HCT116 (cell line): ENCODE results near the gene PSMD11. TPM values are rescaled to one million over a fixed set of nuclear protein-coding genes. Genes with fewer than 3 reads are reported as not detected.

Experiments used
- ATAC-seq: fragments of 200-7000 bp; cut with Tn5 transposase; 2 replicates; pipeline ENCODE4 v1.9.1; 2020; ENCODE audit warnings: mild to moderate bottlenecking, moderate library complexity
- BruUV-seq: library from RNA; stranded (reverse); fragments of 400-500 nt; replicated peaks from 2 replicates; lab custom pipeline; 2021; lab: Mats Ljungman, UMichigan
- CTCF ChIA-PET: fragments of 300-600 bp; sonication (Branson Sonifier 250); formaldehyde crosslinking; loops from one replicate; lab custom pipeline; 2021; ENCODE audit warnings: antibody characterized with exemption; lab: Charles Lee
- POLR2A ChIA-PET: fragments of 300-600, 350-600 bp; sonication (Branson Sonifier 250); formaldehyde crosslinking; loops from one replicate; lab custom pipeline; 2021; ENCODE audit warnings: antibody characterized with exemption; lab: Charles Lee
- RAD21 ChIA-PET, 2 experiments: fragments of 300-600 bp; sonication (Branson Sonifier 250); formaldehyde crosslinking; loops; one replicate each; lab custom pipeline; 2023; ENCODE audit warnings: low total read pairs in 2 of 2; ENCODE audit not compliant: uncharacterized antibody in 2 of 2, unreplicated experiment in 2 of 2, low non-redundant PET in 1 of 2; lab: Charles Lee
- DNase-seq: peaks from one replicate; pipeline ENCODE4 v3.0.0-alpha.2; 2010; ENCODE audit warnings: low read depth, low spot score
- H2AFZ ChIP-seq: fragments of 200-600 bp; shearing (Covaris generic), sonication (generic); 2 replicates; pipeline ENCODE4 v1.6.1; 2017; ENCODE audit warnings: low read depth, mixed run types, mixed read lengths, antibody characterized with exemption, low read length; ENCODE audit not compliant: poor library complexity, severe bottlenecking
- H3K27ac ChIP-seq: 2 replicates; pipeline ENCODE4 v1.5.1; 2012; ENCODE audit warnings: low read depth, low read length
- H3K27me3 ChIP-seq: fragments of 200-600 bp; sonication (generic); 2 replicates; pipeline ENCODE4 v1.6.1; 2016; ENCODE audit warnings: mixed run types, low read length, mixed read lengths; ENCODE audit not compliant: insufficient read depth
- H3K36me3 ChIP-seq, 2 experiments: fragments of 200-500 bp in 1 of 2; fragments of 200-600 bp in 1 of 2; sonication (Bioruptor generic) in 1 of 2; sonication (generic) in 1 of 2; 2 replicates each; pipeline versions ENCODE4 v1.5.1 to v1.6.1; 2014 to 2016; ENCODE audit warnings: low read length in 2 of 2, inconsistent platforms in 1 of 2, mixed read lengths in 1 of 2, mixed run types in 1 of 2; ENCODE audit not compliant: insufficient read depth in 2 of 2, control insufficient read depth in 1 of 2
- H3K4me1 ChIP-seq, 2 experiments: fragments of 200-600 bp in 1 of 2; sonication (generic) in 1 of 2; 2 replicates each; pipeline versions ENCODE4 v1.5.1 to v1.6.1; 2012 to 2017; ENCODE audit warnings: low read length in 2 of 2, inconsistent platforms in 1 of 2, mild to moderate bottlenecking in 1 of 2, mixed read lengths in 1 of 2, mixed run types in 1 of 2, moderate library complexity in 1 of 2; ENCODE audit not compliant: insufficient read depth in 2 of 2, control insufficient read depth in 1 of 2
- H3K4me2 ChIP-seq: fragments of 200-600 bp; sonication (generic); 2 replicates; pipeline ENCODE4 v1.6.1; 2017; ENCODE audit warnings: mixed run types, low read length, mixed read lengths
- H3K4me3 ChIP-seq, 2 experiments: fragments of 200-600 bp in 1 of 2; sonication (generic) in 1 of 2; replicated peaks in 1 of 2; 2 replicates each; pipeline ENCODE4 v1.5.1; 2011 to 2016; ENCODE audit warnings: low read length in 2 of 2, control low read depth in 1 of 2, low read depth in 1 of 2, mild to moderate bottlenecking in 1 of 2, mixed read lengths in 1 of 2, mixed run types in 1 of 2
- H3K79me2 ChIP-seq: fragments of 200-600 bp; sonication (generic); 2 replicates; pipeline ENCODE4 v1.6.1; 2017; ENCODE audit warnings: mild to moderate bottlenecking, mixed run types, low read length, moderate library complexity, mixed read lengths; ENCODE audit not compliant: insufficient read depth
- H3K9ac ChIP-seq: fragments of 200-600 bp; sonication (generic); 2 replicates; pipeline ENCODE4 v1.6.1; 2016; ENCODE audit warnings: low read length, mixed read lengths
- H3K9me2 ChIP-seq: fragments of 200-600 bp; sonication (generic), shearing (Covaris generic); 2 replicates; pipeline ENCODE4 v1.6.1; 2017; ENCODE audit warnings: mixed run types, mild to moderate bottlenecking, moderate library complexity; ENCODE audit not compliant: insufficient read depth
- H3K9me3 ChIP-seq, 2 experiments: fragments of 200-500 bp in 1 of 2; fragments of 200-600 bp in 1 of 2; sonication (Bioruptor generic) in 1 of 2; sonication (generic) in 1 of 2; 2 replicates each; pipeline ENCODE4 v1.6.1; 2014 to 2017; ENCODE audit warnings: low read length in 2 of 2, mixed read lengths in 2 of 2, inconsistent platforms in 1 of 2, low read depth in 1 of 2, mild to moderate bottlenecking in 1 of 2, mixed run types in 1 of 2, moderate library complexity in 1 of 2; ENCODE audit not compliant: control insufficient read depth in 1 of 2, insufficient read depth in 1 of 2
- H4K20me1 ChIP-seq: fragments of 200-600 bp; sonication (generic), shearing (Covaris generic); 2 replicates; pipeline ENCODE4 v1.6.1; 2017; ENCODE audit warnings: mixed run types, mild to moderate bottlenecking, moderate library complexity; ENCODE audit not compliant: insufficient read depth
- ATF3 ChIP-seq: IDR thresholded peaks from 2 replicates; pipeline ENCODE4 v1.6.1; 2012
- CBX3 ChIP-seq: IDR thresholded peaks from 2 replicates; pipeline ENCODE4 v1.6.1; 2012; ENCODE audit warnings: low read depth
- CEBPB ChIP-seq: IDR thresholded peaks from 2 replicates; pipeline ENCODE4 v1.6.1; 2012; ENCODE audit warnings: low read depth
- EGR1 ChIP-seq: IDR thresholded peaks from 2 replicates; pipeline ENCODE4 v1.6.1; 2012; ENCODE audit warnings: low read depth
- ELF1 ChIP-seq: IDR thresholded peaks from 2 replicates; pipeline ENCODE4 v1.6.1; 2012; ENCODE audit warnings: low read depth, borderline replicate concordance
- EZH2 ChIP-seq: fragments of 200-600 bp; sonication (generic); IDR thresholded peaks from 2 replicates; pipeline ENCODE4 v1.6.1; 2017; ENCODE audit warnings: antibody characterized with exemption, mixed run types
- EZH2phosphoT487 ChIP-seq: fragments of 200-600 bp; IDR thresholded peaks from 2 replicates; pipeline ENCODE4 v1.6.1; 2018; ENCODE audit warnings: antibody characterized with exemption, borderline replicate concordance
- JUND ChIP-seq: IDR thresholded peaks from 2 replicates; pipeline ENCODE4 v1.6.1; 2012
- POLR2AphosphoS5 ChIP-seq: IDR thresholded peaks from 2 replicates; pipeline ENCODE4 v1.6.1; 2011; ENCODE audit warnings: mild to moderate bottlenecking, low read depth, low read length, moderate library complexity
- REST ChIP-seq: IDR thresholded peaks from 2 replicates; pipeline ENCODE4 v1.6.1; 2012; ENCODE audit warnings: low read depth
- SIN3A ChIP-seq: IDR thresholded peaks from 2 replicates; pipeline ENCODE4 v1.6.1; 2012; ENCODE audit warnings: low read depth
- SP1 ChIP-seq: IDR thresholded peaks from 2 replicates; pipeline ENCODE4 v1.6.1; 2012; ENCODE audit warnings: low read depth
- ZBTB33 ChIP-seq: IDR thresholded peaks from 2 replicates; pipeline ENCODE4 v1.6.1; 2011; ENCODE audit warnings: mild to moderate bottlenecking, low read length, moderate library complexity; ENCODE audit not compliant: insufficient replicate concordance; ENCODE audit errors: extremely low read depth
- ZFX ChIP-seq: fragments of 450-650 bp; IDR thresholded peaks from 2 replicates; pipeline ENCODE4 v1.6.1; 2017
- intact Hi-C: fragments of 100-400 bp; cut with micrococcal nuclease; formaldehyde crosslinking; loops from 2 replicates; pipeline ENCODE4 v1.10.0; 2022
- total RNA-seq: library from RNA; stranded (reverse); gene quantifications from one replicate; pipeline ENCODE4 v1.2.1, GENCODE V29; 2021; ENCODE audit not compliant: unreplicated experiment

The PSMD11 gene
- total RNA-seq, 1 experiment from 2014 or later: 143 TPM

- no peak for ATAC-seq
- Histone ChIP-seq H3K9me3 (no peaks in the 10 kb centered on the region), H3K79me2 (no peaks in the 10 kb centered on the region), H3K36me3 (no peaks in the 10 kb centered on the region), H3K27me3 (no peaks in the 10 kb centered on the region), H3K9ac (no peak overlapping the region), H4K20me1 (no peaks in the 10 kb centered on the region), H3K4me3 (peak overlapping the region in 1 of 2 experiments; percentile 32; a peak in 2 of 4 replicates), H3K4me1 (peaks cover 8 to 11% of the 10 kb centered on the region in 2 experiments), H3K9me2 (no peaks in the 10 kb centered on the region), H3K4me2 (peak overlapping the region; percentile 65), H2AFZ (no peak overlapping the region), H3K27ac (no peak overlapping the region)
- ChIA-PET CTCF (no interaction called here), RAD21 (no interaction called here), POLR2A (no interaction called here)
- no peak for TF ChIP-seq JUND
- TF ChIP-seq ELF1: no peak
- TF ChIP-seq EGR1: no peak
- BruUV-seq: no TSS peak
- intact Hi-C loops: loop anchor here (10.0 kb wide), 1 partner anchor 64 kb away; no protein-coding TSS in a partner anchor
- DNase-seq: no peak
Measured at GRCh38 chr17:32518646-32519227, 74.4 kb downstream of the PSMD11 start.

- H3K4me3 ChIP-seq: peak overlapping the region; percentile 11 to 32; a peak in 3 of 4 replicates
- no peak overlapping the region for H2AFZ ChIP-seq
- no TSS peak for BruUV-seq
- ChIA-PET RAD21 (no interaction called here), POLR2A (no interaction called here), CTCF (no interaction called here)
- no peak overlapping the region for H3K27ac ChIP-seq
- H3K79me2 ChIP-seq: no peaks in the 10 kb centered on the region
- H3K4me1 ChIP-seq: peaks cover 8 to 11% of the 10 kb centered on the region in 2 experiments
- intact Hi-C loops: loop anchor here (10.0 kb wide), 1 partner anchor 65 kb away; no protein-coding TSS in a partner anchor
- no peaks in the 10 kb centered on the region for H3K27me3 ChIP-seq
- ATAC-seq (peak; percentile 89), DNase-seq (no peak)
- H4K20me1 ChIP-seq: no peaks in the 10 kb centered on the region
- no peaks in the 10 kb centered on the region for H3K9me3 ChIP-seq
- no peaks in the 10 kb centered on the region for H3K9me2 ChIP-seq
- no peak overlapping the region for H3K9ac ChIP-seq
- H3K36me3 ChIP-seq: no peaks in the 10 kb centered on the region
- H3K4me2 ChIP-seq: peak overlapping the region; percentile 65
- TF ChIP-seq CEBPB (no peak), SIN3A (no peak), POLR2AphosphoS5 (no peak), ZFX (no peak), EZH2 (no peak), REST (no peak), ZBTB33 (no peak), ATF3 (no peak), SP1 (no peak), CBX3 (no peak), EZH2phosphoT487 (no peak)
Measured at GRCh38 chr17:32519228-32520103, 75.2 kb downstream of the PSMD11 start.
